NCI-H146 treated with DMSO at 0.1 percent for 48 hours (cell line): Measurements from ENCODE around the gene PSME4.

ENCODE experiments used
- DNase-seq: peaks from one replicate; lab custom pipeline; 2025; ENCODE audit not compliant: unreplicated experiment; lab: John Stamatoyannopoulos, UW

The PSME4 gene

DNA sequence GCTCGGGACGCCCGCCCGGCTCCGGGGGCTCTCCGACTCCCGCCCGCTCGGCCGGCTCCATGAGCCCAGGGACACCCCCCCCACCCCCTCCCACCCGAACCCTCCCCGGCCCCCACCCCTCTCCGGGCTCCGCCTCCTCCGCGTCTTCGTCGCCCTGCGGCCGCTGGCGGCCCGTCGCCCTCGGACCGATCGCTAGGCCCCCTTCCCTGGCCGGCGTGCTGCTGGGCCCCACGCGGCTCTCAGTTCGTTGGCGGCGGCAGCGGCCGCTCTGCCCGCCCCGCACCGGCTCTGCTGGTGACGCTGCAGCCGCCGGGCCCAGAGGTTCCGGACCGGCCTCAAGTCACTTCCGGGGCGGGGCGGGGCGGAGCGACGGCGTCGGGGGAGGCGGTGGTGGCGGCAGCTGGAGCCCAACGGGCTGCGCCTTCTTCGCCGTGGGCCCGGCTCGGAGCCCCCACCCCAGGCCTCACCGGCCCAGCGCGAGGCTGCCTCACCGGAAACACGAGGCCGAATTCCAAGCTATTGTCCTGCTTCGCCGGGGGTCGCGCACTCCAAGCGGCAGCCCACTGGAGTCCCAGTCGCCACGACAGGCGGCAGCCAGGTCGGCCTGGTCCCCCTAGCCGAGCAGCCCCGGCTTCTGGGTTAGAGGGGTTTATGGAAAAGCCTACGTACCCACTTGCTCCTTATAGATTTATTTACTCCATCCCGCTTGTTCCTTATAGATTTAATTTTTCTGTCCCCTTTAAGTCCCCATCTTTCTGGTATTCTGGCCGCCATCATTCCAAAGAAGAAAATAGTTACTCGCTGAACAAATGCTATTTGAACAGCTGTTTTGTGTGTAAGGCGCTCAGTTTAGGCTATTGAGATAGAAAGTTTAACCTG lies at the start of gene PSME4:
Gene PSME4, minus strand, starts transcription at position 270 of the 879 bp plus-strand sequence. Its CDS starts 209 bp downstream, at position 61.
- DNase-seq: peak; percentile 59

- DNase-seq: no peak
These were observed 45.3 kb upstream of the PSME4 start for GRCh38 chr2:54015798-54016699.

GRCh38 chr2:54013996-54014395 lies 43.2 kb upstream of the PSME4 start:
- no peak for DNase-seq

GRCh38 chr2:54012538-54013141 lies 41.8 kb upstream of the PSME4 start:
- DNase-seq: no peak

DNA sequence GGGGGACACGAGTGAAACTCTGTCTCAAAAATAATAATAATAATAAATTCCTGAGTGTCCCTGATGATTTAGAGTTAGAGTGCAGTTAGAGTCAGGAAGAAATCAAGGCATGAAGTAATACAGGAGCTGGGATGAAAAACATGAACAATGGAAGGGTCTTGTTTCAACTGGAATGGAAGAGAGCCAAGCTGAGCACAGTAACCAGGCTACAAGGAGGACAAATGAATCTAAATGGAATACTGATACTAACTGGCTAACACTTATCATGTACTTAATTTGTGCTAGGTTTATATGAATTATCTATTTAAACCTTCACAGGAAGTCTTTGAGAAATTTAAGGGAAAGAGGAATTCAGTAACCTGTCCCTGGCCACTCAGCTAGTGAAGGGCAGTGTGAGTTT lies 38.8 kb upstream of the PSME4 start:
- no peak for DNase-seq

GRCh38 chr2:54008439-54008838 lies 37.6 kb upstream of the PSME4 start:
- DNase-seq: no peak

DNA sequence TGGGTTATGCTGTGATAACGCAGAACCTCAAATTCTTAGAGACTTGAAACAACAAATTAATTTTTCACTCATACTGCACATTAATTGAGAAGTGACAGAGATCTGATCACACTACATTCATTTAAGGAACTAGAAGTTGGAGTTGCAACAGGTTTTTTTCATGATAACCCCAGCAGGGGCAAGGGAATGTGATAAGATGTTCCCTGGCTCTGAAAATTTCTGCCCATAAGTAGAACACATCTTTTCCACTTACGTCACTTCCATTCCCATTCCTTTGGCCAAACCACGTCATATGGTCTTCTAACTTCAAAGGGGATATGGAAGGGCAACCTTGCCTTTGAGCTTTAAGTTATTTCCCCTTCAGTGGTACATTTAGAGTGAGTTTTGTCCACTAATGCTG lies 29.7 kb upstream of the PSME4 start:
- DNase-seq: no peak

DNA sequence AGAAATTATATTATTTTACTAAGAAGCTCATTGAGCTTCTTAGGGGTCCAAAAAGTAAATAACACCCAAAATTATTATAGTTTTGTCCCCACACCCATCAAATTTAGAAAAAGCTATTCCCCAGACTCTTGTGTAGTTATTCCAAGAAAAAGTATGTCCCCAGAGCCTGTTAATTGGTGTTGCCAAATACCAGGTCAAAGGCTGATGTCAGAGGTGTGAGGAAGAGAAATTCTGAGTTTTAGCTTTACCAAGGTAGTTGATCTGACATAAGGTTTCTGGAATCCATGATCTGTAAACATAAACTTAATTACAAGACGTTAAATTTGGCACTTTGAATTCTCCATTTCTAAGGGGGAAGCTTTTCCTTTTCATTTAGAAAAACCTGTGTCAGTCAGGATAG lies 29.3 kb upstream of the PSME4 start:
- DNase-seq: no peak

DNA sequence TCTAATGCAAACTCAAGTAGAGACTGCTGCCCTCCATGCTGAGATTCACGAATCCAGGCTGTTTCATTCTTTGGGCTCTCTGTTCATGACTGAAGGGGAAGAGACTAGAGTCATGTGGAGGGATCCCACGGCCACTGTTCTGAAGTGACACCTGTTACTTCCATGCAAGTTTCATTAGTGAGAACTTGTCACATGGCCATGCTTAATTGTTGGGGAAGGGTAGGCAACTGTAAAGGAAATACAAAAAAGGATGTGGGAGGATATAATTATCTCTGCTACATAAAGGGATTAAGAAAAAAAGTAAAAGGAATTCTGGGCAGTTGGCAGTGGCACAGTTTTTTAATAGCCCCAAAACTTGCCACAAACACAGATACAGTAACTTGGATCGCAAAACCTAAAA lies 28.0 kb upstream of the PSME4 start:
- DNase-seq: no peak

- no peak for DNase-seq
These were observed 24.3 kb upstream of the PSME4 start for GRCh38 chr2:53994818-53995808.

DNA sequence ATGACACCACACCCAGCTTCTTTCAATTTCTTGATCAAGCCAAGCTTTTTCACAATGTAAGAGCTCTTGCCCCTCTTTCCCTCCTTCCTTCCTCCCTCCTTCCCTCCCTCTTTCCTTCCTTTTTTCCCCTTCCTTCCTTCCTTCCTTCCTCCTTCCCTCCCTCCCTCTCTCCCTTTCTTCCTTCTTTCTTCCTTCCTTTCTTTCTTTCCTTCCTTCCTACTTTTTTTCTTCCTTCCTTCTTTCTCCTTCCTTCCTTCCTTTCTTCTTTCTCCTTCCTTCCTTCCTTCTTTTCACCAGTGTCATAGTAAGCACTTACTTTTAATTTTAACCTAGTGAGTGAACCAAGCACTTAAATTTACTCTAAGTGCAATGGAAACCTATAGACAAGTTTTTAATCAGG lies 21.2 kb upstream of the PSME4 start:
- DNase-seq: no peak

GRCh38 chr2:53989210-53989862 lies 18.5 kb upstream of the PSME4 start:
- no peak for DNase-seq

- peak; percentile 67 for DNase-seq
These were observed 16.6 kb upstream of the PSME4 start for GRCh38 chr2:53987336-53987921.

DNA sequence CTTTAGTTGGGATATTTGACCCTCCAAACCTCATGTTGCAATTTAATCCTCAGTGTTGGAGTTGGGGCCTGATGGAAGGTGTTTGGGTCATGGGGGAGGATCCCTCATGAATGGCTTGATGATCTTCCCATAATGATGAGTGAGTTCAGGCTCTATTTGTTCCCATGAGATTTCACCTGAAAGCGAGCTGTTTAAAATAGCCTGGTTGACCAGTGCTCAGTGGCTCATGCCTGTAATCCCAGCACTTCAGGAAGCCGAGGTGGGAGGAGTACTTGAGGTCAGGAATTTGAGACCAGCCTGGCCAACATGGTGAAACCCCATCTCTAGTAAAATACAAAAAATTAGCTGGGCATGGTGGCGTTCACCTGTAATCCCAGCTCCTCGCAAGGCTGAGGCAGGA lies 14.9 kb upstream of the PSME4 start:
- DNase-seq: no peak

DNA sequence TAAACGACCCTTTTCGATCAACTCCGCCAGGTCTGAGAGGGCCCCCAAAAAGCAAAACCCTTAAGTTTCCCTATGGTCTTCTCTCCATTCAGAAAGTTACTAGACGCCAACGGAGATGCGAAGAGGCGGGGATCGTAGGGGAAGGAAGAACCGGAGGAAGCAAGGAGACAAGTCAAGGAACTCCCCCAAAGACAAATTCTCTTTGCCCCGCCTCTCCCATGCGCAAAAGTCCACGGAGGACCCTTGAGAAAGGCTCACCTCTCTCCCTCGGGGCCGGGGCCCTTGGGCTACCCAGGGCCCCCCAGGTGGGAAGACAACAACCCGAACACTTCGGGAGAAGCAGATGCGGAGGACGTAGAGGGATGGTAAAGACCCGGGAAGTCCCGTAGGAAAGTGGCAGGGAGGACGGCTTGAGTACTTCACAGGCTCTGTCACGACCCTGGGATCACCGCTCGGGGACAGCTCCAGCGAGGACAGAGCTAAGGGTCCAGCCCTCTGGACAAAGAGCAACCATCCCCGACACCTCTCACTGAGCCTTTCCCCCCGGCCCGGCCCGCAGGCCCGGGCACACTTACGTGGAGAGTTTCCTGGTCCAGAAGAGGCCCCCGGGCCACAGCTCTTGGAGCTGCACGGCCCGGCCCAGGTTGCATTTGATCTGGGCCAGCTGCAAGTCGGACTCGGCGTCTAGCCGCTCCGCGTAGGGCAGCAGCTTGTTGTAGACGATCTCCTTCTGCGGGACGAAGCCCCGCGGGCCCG lies 647 bp downstream of the PSME4 start:
- DNase-seq: peak; percentile 30

DNA sequence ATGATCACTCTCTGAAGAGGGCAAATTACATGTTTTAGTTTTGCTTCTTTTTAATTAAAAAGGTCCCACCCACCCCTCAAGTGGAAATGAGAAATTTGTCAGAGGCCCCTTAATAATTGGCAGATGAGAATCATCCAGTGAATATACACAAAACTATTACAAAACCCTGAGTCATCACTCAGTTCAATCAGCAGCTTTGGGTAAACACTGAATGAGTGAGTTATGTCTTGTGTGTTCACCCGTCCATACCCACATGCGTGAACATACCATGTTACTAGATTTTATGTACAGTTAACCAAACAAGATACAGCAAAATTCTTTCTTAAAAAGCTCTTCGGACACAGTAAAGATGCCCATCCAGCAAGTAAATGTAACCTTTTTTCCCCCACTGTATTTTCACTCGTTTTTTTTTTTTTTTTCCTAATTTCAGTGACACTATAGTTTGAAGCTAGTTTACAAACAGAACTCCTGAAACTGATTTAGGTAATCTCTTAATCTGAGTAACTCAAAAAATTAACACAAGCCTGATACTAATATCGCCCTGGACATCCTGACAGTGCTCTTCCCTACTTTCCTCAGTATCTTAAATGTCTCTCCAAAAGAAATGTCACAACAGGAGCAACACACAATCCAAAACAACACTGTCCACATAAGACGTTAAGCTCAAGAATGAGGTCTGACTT lies 1.4 kb downstream of the PSME4 start:
- no peak for DNase-seq

- no peak for DNase-seq
These were observed 5.7 kb downstream of the PSME4 start for GRCh38 chr2:53964987-53965687.
